ENCODE results near the gene MAST3.

Gene MAST3

DNA sequence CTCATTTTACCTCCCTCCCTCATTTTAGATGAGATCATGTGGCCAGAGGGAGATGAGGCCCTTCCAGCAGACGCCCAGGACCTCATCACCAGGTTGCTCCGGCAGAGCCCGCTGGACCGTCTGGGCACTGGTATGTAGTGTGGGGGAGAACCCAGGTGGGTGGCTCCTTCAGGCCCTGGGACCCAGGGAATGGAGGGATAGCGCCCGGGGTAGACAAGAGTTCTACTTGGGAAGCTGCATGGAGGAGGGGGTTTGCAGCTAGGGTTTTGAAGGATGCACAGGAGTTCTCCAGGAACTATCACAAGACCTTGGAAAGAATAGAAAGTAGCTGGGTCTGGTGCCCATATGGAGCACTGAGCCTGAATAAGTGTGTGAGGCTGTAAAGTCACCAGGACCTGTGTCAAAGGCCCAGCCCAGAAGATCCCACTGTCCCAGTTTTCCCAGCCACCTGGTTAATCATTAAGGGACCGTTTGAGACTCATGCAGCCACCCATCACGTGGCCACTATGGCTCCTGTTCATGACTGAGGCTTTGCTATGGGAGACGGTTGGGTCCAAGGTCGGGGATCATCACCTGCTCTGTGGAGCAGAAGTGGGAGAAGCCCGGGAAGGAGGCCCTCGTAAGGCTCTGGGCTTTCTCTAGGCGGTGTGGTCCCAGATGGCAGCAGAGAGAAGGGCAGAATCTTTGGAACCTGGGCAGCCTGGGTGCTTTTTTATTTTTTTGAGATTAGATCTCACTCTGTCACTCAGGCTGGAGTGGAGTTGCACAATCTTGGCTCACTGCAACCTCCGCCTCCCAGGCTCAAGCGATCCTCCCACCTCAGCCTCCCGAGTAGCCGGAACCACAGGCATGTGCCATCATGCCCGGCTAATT lies 38.4 kb downstream of the MAST3 start:
- DNase-seq (ENCODE audit: low read depth in 1 of 2, low spot score in 1 of 2), result no peak

DNA sequence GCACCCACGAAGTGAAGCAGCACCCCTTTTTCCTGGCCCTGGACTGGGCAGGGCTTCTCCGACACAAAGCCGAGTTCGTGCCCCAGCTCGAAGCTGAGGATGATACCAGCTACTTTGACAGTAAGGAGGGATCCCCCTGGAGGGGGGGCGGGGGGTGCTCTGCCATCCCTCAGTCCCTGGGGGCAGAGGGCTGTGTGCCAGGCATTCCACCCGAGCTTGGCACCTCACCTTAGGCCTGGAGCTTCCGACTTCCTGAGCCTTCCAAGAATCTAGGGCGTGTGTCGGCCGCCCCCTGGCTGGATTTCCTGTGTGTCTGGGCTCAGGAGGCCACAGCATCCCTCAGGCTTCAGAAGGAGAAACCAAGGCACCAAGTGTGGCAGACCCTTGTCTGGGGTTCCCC lies 39.7 kb downstream of the MAST3 start:
- DNase-seq (ENCODE audit: low read depth in 1 of 2, low spot score in 1 of 2), result no peak

GRCh38 chr19:18137657-18138339 lies 40.2 kb downstream of the MAST3 start:
- DNase-seq (ENCODE audit: low read depth in 1 of 2, low spot score in 1 of 2), result no peak

GRCh38 chr19:18140473-18140872 lies 42.9 kb downstream of the MAST3 start:
- no peak for DNase-seq (ENCODE audit: low read depth in 1 of 2, low spot score in 1 of 2)

GRCh38 chr19:18141031-18141430 lies 43.5 kb downstream of the MAST3 start:
- no peak for DNase-seq (ENCODE audit: low read depth in 1 of 2, low spot score in 1 of 2)

- DNase-seq (ENCODE audit: low read depth in 1 of 2, low spot score in 1 of 2), result no peak
Observed at GRCh38 chr19:18143902-18144301, 46.3 kb downstream of the MAST3 start.

- no peak for DNase-seq (ENCODE audit: low read depth in 1 of 2, low spot score in 1 of 2)
Observed at GRCh38 chr19:18144361-18144760, 46.8 kb downstream of the MAST3 start.

DNA sequence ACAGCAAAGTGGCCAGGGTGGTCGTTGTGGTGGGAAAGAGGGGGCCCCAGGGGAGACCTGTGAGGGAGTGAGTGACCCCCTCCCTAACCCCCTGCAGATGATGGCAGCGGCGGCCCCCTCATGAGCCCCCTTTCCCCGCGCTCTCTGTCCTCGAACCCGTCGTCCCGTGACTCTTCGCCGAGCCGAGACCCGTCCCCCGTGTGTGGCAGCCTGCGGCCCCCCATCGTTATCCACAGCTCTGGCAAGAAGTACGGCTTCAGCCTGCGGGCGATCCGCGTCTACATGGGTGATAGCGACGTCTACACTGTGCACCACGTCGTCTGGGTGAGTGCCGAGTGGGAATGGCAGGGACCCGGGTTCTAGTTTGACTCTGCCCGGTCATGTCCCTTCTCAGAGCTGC lies 47.3 kb downstream of the MAST3 start:
- DNase-seq (ENCODE audit: low read depth in 1 of 2, low spot score in 1 of 2), result no peak

- DNase-seq (ENCODE audit: low read depth in 1 of 2, low spot score in 1 of 2), result no peak
Observed at GRCh38 chr19:18145391-18145999, 47.9 kb downstream of the MAST3 start.

- DNase-seq (ENCODE audit: low read depth in 1 of 2, low spot score in 1 of 2), result no peak
Observed at GRCh38 chr19:18147396-18147795, 49.8 kb downstream of the MAST3 start.

DNA sequence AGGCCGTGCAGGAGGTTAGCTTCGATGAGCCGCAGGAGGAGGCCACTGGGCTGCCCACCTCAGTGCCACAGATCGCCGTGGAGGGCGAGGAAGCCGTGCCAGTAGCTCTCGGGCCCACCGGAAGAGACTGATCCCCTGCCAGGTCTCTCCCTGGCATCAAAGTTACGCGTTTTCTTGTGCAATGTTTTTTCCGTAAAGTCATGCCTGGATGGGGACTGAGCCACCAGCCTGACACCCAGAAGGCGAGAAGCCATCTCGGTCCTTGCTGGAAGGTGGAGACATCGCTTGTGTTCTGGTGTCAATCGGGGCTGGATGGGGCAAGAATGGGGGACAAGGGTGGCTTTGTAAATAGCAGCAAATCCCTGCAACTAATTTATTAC lies 52.0 kb downstream of the MAST3 start:
- no peak for DNase-seq (ENCODE audit: low read depth in 1 of 2, low spot score in 1 of 2)

DNA sequence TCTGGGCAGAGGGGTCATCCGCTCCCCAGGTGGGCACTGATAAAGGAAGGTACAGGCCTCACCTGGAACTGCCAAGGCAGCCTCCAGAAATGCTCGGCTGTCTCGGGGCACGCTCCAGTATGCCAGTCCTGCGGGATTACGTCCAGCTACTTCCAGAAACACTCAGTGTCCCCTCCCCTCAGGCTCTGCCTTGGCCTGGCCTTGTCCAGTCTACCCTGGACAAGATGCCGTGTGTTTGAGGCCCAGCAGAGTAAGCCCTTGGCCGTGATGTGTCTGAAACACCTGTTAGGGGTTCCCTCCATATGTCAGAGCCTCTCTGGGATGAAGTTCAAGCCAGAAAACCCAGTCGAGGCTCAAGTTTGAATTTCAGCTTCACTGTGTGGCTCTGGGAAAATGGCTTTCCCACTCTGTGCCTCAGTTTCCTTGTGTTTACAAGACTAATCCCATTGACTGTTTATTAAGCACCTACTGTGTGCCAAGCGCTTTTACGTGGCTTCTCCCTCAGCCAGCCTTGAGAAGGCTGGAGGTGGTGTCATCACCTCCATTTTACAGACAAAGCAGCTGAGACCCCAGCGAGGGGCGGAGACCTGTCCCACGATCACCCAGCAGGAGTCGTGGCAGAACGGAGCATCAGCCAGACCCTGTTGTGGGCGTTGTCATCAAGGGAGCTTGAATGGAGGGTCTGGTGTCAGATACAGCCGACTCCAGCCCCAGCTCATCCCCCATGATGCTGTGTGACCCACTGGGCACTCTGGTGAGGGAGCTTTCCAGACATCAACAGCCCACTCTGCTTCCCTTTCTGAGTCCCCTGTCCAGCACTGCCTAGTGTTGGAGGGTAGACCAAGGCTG lies 53.4 kb downstream of the MAST3 start:
- no peak for DNase-seq (ENCODE audit: low read depth in 1 of 2, low spot score in 1 of 2)

DNA sequence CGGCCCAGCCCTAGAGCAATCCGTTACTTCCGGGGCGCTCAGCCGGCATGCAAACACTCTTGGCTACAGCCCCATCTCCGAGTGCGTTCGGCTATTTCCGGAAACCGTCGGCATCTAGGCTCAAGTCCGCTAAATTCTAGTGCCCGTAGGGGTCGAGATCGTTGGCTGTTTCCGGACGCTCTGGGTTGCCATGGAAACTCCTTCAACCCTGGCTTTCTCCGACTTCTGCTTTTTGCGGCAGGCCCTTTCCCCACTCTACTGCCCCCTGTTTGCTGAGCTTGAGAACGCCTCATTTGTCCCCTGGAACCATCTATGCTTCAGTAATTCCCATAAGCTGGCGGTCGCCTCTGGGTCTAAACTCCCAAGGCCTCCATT lies 54.9 kb downstream of the MAST3 start:
- DNase-seq (ENCODE audit: low read depth in 1 of 2, low spot score in 1 of 2), result peak; percentile 90 to 96

DNA sequence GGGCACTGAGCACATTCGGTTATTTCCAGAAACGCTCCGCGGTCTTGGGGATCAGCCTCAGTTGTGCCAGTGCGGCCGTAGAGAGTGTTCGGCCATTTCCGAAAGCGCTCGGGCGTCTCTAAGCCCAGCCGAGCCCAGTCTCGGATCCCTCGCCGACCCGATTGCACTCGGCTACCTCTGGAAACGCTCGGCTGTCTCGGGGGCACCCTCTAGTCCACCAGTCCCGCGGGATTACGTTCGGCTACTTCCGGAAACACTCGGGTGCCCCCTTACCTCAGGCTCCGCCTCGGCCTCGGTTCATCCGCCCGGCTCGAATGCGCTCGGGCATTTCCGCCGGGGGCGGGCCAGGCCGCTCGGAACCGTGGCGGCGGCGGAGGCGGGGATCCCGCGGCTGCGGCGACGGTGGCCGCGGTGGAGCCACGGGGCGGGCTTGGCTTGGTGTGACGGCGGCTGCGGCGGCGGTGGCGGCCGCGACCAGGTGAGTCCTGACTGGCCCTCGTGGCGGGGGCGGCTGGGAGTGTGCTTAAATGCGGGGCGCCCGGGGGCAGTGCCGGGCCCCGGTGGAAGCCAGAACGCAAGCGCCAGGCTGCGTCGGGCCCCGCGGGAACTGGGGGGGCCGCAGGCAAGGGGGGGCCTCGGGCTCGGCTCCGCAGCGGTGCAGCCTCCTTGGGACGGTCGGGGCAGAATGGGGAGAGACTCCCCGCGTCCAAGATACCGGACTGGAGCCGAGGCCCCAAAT lies 55.4 kb downstream of the MAST3 start, which contains the start of gene PIK3R2:
TSS of gene PIK3R2 (plus strand) at position 347 of the 739 bp plus-strand sequence. CDS start 2,717 bp downstream, outside the sequence.
- peak; percentile 98 to 99 for DNase-seq (ENCODE audit: low read depth in 1 of 2, low spot score in 1 of 2)

- no peak for DNase-seq (ENCODE audit: low read depth in 1 of 2, low spot score in 1 of 2)
Observed at GRCh38 chr19:18153556-18154134, 56.1 kb downstream of the MAST3 start.

DNA sequence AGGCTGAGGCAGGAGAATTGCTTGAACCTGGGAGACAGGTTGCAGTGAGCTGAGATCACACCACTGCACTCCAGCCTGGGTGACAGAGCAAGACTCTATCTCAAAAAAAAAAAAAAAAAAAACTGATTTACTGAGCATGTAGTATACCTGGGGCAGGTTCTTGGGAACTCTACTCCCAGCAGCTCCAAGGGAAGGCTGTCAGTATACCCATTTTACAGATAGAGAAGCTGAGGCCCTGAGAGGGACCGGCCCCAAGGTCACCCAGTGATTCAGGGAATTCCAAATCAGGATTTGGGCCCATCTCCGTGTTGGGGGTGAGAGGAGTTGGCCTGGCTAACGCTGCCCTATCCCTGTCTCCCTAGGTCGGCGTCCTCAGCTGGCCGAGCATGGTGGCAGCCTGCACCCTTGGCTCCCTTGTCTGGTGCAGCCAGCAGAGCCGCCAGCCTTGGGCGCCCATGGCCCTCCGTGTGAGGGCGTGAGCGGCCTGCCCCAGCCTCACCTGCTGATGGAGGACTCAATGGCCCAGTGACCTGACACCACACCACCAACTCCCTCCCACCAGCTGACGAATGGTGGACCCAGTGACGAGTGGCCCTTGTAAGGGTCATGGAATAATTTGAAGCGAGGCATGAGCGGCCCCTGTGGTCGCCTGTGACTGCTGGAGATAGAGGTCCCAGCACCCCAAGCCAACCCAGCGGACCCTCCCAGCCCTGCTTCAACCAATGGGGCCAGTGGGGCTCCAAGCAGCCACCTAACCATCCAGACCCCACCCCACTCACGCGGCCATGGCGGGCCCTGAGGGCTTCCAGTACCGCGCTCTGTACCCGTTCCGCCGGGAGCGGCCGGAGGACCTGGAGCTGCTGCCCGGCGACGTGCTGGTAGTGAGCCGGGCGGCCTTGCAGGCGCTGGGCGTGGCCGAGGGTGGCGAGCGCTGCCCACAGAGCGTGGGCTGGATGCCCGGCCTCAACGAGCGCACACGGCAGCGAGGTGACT lies 57.8 kb downstream of the MAST3 start:
- DNase-seq (ENCODE audit: low read depth in 1 of 2, low spot score in 1 of 2), result no peak

DNA sequence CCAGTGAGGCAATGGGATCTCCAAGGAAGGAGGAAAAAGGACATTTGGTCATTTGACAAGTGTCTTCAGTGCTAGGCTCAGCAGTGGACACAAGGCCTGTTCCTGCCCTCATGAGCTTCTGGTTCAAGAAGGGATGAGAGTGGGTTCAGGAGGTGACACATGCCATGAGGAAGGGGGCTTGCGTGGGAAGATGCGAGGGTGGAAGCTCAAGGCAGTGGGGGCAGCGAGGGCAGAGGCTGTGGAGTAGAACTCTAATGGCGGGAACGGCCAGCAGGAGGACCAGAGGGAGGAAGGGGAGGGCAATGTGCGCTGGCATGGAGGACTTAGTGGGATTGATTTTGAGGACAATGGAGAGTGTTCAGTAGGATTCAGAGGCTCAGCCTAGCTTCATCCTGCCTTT lies 58.7 kb downstream of the MAST3 start:
- DNase-seq (ENCODE audit: low read depth in 1 of 2, low spot score in 1 of 2), result no peak

DNA sequence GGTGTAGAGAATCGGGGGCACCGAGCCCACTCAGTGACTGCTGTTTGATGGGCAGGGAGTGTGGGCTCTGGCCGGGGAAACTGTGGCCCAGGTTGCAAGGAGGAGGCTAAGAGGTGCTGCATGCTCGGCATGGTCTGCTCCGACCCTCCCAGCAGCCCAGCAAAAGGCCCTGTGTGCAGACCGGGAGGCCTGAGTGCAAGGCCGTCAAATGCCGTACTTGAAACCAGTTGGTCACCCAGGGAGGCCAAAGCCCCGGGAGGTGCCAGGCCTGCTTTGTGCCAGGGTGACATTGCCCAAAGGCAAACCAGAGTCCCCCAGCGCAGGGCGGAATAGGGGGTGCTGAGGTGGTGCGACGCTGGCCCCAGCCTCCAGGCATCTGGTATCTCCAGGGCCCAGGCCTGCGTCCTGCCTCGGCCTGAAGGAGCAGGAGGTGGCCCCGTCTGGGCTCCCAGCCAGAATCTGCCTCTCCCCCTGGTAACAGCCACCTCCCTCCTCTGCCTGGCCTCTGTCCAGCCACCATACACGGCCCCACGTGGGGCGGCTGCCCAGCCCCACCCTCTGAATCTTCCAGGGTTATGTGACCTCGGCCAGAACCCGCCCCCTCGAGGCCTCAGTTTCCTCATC lies 59.4 kb downstream of the MAST3 start:
- no peak for DNase-seq (ENCODE audit: low read depth in 1 of 2, low spot score in 1 of 2)
